K562 (cell line): ENCODE results near the gene CNKSR1. TPM values are rescaled to one million over a fixed set of nuclear protein-coding genes. Genes with fewer than 3 reads are reported as not detected.

Experiments
- CREB1 ChIP-seq, 2 experiments: sonication (generic) in 1 of 2; formaldehyde crosslinking in 1 of 2; IDR thresholded peaks; 2 replicates each; pipeline versions ENCODE4 v1.6.1 to v1.8.0; 2012 to 2022; ENCODE audit warnings: inconsistent platforms in 1 of 2, mild to moderate bottlenecking in 1 of 2, missing genetic modification reagents in 1 of 2, moderate library complexity in 1 of 2
- CTBP1 ChIP-seq: fragments of 450-650 bp; IDR thresholded peaks from 2 replicates; pipeline ENCODE4 v1.6.1; 2016; ENCODE audit warnings: borderline replicate concordance
- EP300 ChIP-seq: IDR thresholded peaks from 2 replicates; pipeline ENCODE4 v1.6.1; 2012; ENCODE audit warnings: low read length, improper control_type of control experiment
- ILF3 ChIP-seq: fragments of 450-650 bp; IDR thresholded peaks from 2 replicates; pipeline ENCODE4 v1.6.1; 2018; ENCODE audit warnings: antibody characterized with exemption, mild to moderate bottlenecking, moderate library complexity, borderline replicate concordance
- MAFF ChIP-seq: IDR thresholded peaks from 2 replicates; pipeline ENCODE4 v1.6.1; 2012; ENCODE audit warnings: low read length, improper control_type of control experiment
- MCM5 ChIP-seq: fragments of 450-650 bp; IDR thresholded peaks from 2 replicates; pipeline ENCODE4 v1.6.1; 2016; ENCODE audit warnings: low read depth
- MEIS2 ChIP-seq: fragments of 450-650 bp; IDR thresholded peaks from 2 replicates; pipeline ENCODE4 v1.6.1; 2014; ENCODE audit warnings: mild to moderate bottlenecking; ENCODE audit not compliant: partially characterized antibody
- SMARCC2 ChIP-seq: fragments of 450-650 bp; IDR thresholded peaks from 2 replicates; pipeline ENCODE4 v1.6.1; 2017; ENCODE audit warnings: antibody characterized with exemption, moderate library complexity, mild to moderate bottlenecking, low read depth
- STAT5A ChIP-seq: IDR thresholded peaks from 2 replicates; pipeline ENCODE4 v1.6.1; 2012; ENCODE audit warnings: low read length, inconsistent platforms, borderline replicate concordance
- ZC3H8 ChIP-seq: fragments of 450-650 bp; IDR thresholded peaks from 2 replicates; pipeline ENCODE4 v1.6.1; 2017
- ZNF217 ChIP-seq: sonication (generic); formaldehyde crosslinking; IDR thresholded peaks from 2 replicates; pipeline ENCODE4 v1.8.0; 2022; ENCODE audit warnings: mild to moderate bottlenecking, missing genetic modification reagents
- ZNF224 ChIP-seq: sonication (generic); formaldehyde crosslinking; IDR thresholded peaks from 2 replicates; pipeline ENCODE4 v1.8.0; 2022; ENCODE audit warnings: mild to moderate bottlenecking, missing genetic modification reagents
- ZNF449 ChIP-seq: fragments of 250-450 bp; sonication (Bioruptor Pico); IDR thresholded peaks from 2 replicates; pipeline ENCODE4 v1.8.0; 2022; ENCODE audit warnings: moderate library complexity, mild to moderate bottlenecking, inconsistent platforms
- ZNF57 ChIP-seq: fragments of 450-650 bp; formaldehyde crosslinking; IDR thresholded peaks from 2 replicates; pipeline ENCODE4 v1.4.0; 2020; ENCODE audit warnings: mild to moderate bottlenecking, moderate library complexity
- ZNF609 ChIP-seq: sonication (generic); formaldehyde crosslinking; IDR thresholded peaks from 2 replicates; pipeline ENCODE4 v1.8.1; 2023; ENCODE audit warnings: missing genetic modification reagents, mild to moderate bottlenecking, borderline replicate concordance
- polyA plus RNA-seq, 8 experiments: library from polyadenylated mRNA; depleted of rRNA in 4 of 8; stranded (reverse) in 5 of 8; unstranded in 3 of 8; fragments of >200 nt; fragmentation: Nextera tagmentation in 2 of 8; fragmentation: Illumina TruSeq in 1 of 8; extraction: Ambion mirVana in 2 of 8; extraction: Trizol in 1 of 8; gene quantifications; 2 replicates each; pipeline versions ENCODE4 v1.2.1 to v1.2.3, GENCODE V29; 2011 to 2014; ENCODE audit warnings: inconsistent platforms in 1 of 8, missing spikeins in 1 of 8
- total RNA-seq, 7 experiments: library from RNA; depleted of rRNA in 6 of 7; stranded (reverse); fragments of >200 nt in 6 of 7; fragmentation: Illumina TruSeq in 2 of 7; extraction: Trizol in 2 of 7; gene quantifications; 2 replicates each; pipeline versions ENCODE4 v1.2.1 to v1.2.3, GENCODE V29; 2011 to 2021; ENCODE audit warnings: low replicate concordance in 1 of 7
- TF ChIP-seq, protein P1 (sequence below), 2 experiments: fragments of 450-650 bp in 1 of 2; sonication (generic) in 1 of 2; formaldehyde crosslinking in 1 of 2; IDR thresholded peaks in 1 of 2; conservative IDR thresholded peaks in 1 of 2; 2 replicates each; pipeline versions ENCODE4 v1.6.1 to v1.8.1; 2016 to 2023; ENCODE audit warnings: mild to moderate bottlenecking in 2 of 2, moderate library complexity in 2 of 2, inconsistent platforms in 1 of 2, missing genetic modification reagents in 1 of 2
- TF ChIP-seq, protein P2 (sequence below): fragments of 450-650 bp; formaldehyde crosslinking; conservative IDR thresholded peaks from 2 replicates; pipeline ENCODE4 v1.4.0; 2022; ENCODE audit warnings: mild to moderate bottlenecking, missing genetic modification characterization

CNKSR1 gene
- total and polyA plus RNA-seq, 9 of the 15 experiments (the other 6 are each of a cell fraction or from before 2014, with no cell fraction given), result 0.03 to 2.8 (median 1.1) TPM

- TF ChIP-seq ZNF609, result no peak
- no peak for TF ChIP-seq ZC3H8
- no peak for TF ChIP-seq CREB1 (IDR thresholded peaks at IDR 0.05)
- 0 out of 2 replicates have a peak, but pooled peaks have one; percentile 50 for TF ChIP-seq CREB1 (CRISPR knock-in tag; IDR thresholded peaks at IDR 0.05)
- no peak for TF ChIP-seq MEIS2
- no peak for TF ChIP-seq ILF3
- TF ChIP-seq ZNF224 (CRISPR knock-in tag), result no peak
- no peak for TF ChIP-seq ZNF217 (CRISPR knock-in tag)
- TF ChIP-seq EP300, result no peak
- no peak for TF ChIP-seq ZNF57 (CRISPR knock-in tag)
- TF ChIP-seq STAT5A, result no peak
- no peak for TF ChIP-seq MAFF
- TF ChIP-seq, protein P1, sequence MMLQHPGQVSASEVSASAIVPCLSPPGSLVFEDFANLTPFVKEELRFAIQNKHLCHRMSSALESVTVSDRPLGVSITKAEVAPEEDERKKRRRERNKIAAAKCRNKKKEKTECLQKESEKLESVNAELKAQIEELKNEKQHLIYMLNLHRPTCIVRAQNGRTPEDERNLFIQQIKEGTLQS (IDR thresholded peaks at IDR 0.05), result no peak
- TF ChIP-seq, protein P1 (CRISPR knock-in tag; conservative IDR thresholded peaks at IDR 0.05), result 0 out of 2 replicates have a peak, but pooled peaks have one; percentile 21
- TF ChIP-seq MCM5, result no peak
- no peak for TF ChIP-seq SMARCC2
- TF ChIP-seq ZNF449 (CRISPR knock-in tag), result no peak
- TF ChIP-seq CTBP1, result peak; percentile 90
- TF ChIP-seq, protein P2, sequence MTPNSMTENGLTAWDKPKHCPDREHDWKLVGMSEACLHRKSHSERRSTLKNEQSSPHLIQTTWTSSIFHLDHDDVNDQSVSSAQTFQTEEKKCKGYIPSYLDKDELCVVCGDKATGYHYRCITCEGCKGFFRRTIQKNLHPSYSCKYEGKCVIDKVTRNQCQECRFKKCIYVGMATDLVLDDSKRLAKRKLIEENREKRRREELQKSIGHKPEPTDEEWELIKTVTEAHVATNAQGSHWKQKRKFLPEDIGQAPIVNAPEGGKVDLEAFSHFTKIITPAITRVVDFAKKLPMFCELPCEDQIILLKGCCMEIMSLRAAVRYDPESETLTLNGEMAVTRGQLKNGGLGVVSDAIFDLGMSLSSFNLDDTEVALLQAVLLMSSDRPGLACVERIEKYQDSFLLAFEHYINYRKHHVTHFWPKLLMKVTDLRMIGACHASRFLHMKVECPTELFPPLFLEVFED (CRISPR knock-in tag), result no peak
Measured at GRCh38 chr1:26145041-26145959, 32.0 kb upstream of the CNKSR1 start (continued).
